Stimulated activated CD4-positive, alpha-beta T cell treated with anti-CD3 and anti-CD28 coated beads, Interleukin-4, amount 100 ng/mL, for 48 hours (primary cell): Measurements from ENCODE around the gene LTBP3.
"Not testable (repeated sequence)": the region's sequence is repeated elsewhere in the genome, so short reads cannot be mapped to it uniquely, and the experiment has no call there.

Experiments used
- DNase-seq, 2 donors: peaks; one replicate each; pipeline ENCODE4 v3.0.0-alpha.2; 2020; ENCODE audit warnings: low read depth in 2 of 2

The LTBP3 gene

GRCh38 chr11:65536412-65537295, 21.5 kb downstream of the LTBP3 start:
- DNase-seq, result no peak

GRCh38 chr11:65535102-65535501, 23.1 kb downstream of the LTBP3 start:
- no peak for DNase-seq

GRCh38 chr11:65532388-65533064, 25.6 kb downstream of the LTBP3 start:
- DNase-seq, result no peak

GRCh38 chr11:65530157-65530496, 28.0 kb downstream of the LTBP3 start:
- no peak for DNase-seq

- DNase-seq, result no peak
Measured at GRCh38 chr11:65529475-65530156, 28.5 kb downstream of the LTBP3 start.

GRCh38 chr11:65528819-65529350, 29.3 kb downstream of the LTBP3 start:
- no peak for DNase-seq

GRCh38 chr11:65526744-65527143, 31.4 kb downstream of the LTBP3 start:
- DNase-seq, result no peak

- DNase-seq, result no peak
Measured at GRCh38 chr11:65525546-65526480, 32.3 kb downstream of the LTBP3 start.

- DNase-seq, result peak; percentile 63 to 83
Measured at GRCh38 chr11:65524741-65525545, 33.2 kb downstream of the LTBP3 start, which contains the start of gene SCYL1. Gene SCYL1 (plus strand): TSS chr11:65525083. CDS start chr11:65525154, 71 bp downstream.

- no peak for DNase-seq
Measured at GRCh38 chr11:65524014-65524740, 34.0 kb downstream of the LTBP3 start.

- DNase-seq, result not testable (repeated sequence)
Measured at GRCh38 chr11:65523631-65523968, 34.6 kb downstream of the LTBP3 start.

GRCh38 chr11:65522718-65523630, 35.2 kb downstream of the LTBP3 start:
- not testable (repeated sequence) for DNase-seq

GRCh38 chr11:65521777-65522521, 36.2 kb downstream of the LTBP3 start:
- DNase-seq, result not testable (repeated sequence)

- DNase-seq, result not testable (repeated sequence)
Measured at GRCh38 chr11:65518941-65519549, 39.1 kb downstream of the LTBP3 start.

GRCh38 chr11:65516135-65516968, 41.8 kb downstream of the LTBP3 start:
- no peak for DNase-seq

GRCh38 chr11:65512311-65512710, 45.8 kb downstream of the LTBP3 start:
- DNase-seq, result not testable (repeated sequence)
